OCI-M2 (cell line): ENCODE data around the gene HBD.

Experiments
- DNase-seq: peaks from one replicate; lab custom pipeline; 2025; ENCODE audit not compliant: unreplicated experiment; lab: John Stamatoyannopoulos, UW

Gene HBD

GRCh38 chr11:5192738-5193137, 41.5 kb downstream of the HBD start:
- no peak for DNase-seq

GRCh38 chr11:5188201-5188600, 46.1 kb downstream of the HBD start:
- no peak for DNase-seq
